HG03571 (cell line): ENCODE results near the gene CERKL.

Experiments
- ATAC-seq: cut with Tn5 transposase; IDR thresholded peaks from one replicate; pipeline ENCODE4 v1.9.1; 2021; ENCODE audit not compliant: unreplicated experiment

Gene CERKL

GRCh38 chr2:181526014-181526413 is 130.9 kb downstream of the CERKL start:
- ATAC-seq = no peak

GRCh38 chr2:181523756-181524155 is 133.1 kb downstream of the CERKL start:
- no peak for ATAC-seq

- no peak for ATAC-seq
Observed at GRCh38 chr2:181520253-181520652, 136.7 kb downstream of the CERKL start.

GRCh38 chr2:181517685-181518301 is 139.1 kb downstream of the CERKL start:
- no peak for ATAC-seq

GRCh38 chr2:181516992-181517391 is 139.9 kb downstream of the CERKL start:
- ATAC-seq = no peak

- no peak for ATAC-seq
Observed at GRCh38 chr2:181515719-181516118, 141.2 kb downstream of the CERKL start.

GRCh38 chr2:181500201-181500600 is 156.7 kb downstream of the CERKL start:
- no peak for ATAC-seq

GRCh38 chr2:181499231-181499630 is 157.7 kb downstream of the CERKL start:
- ATAC-seq = no peak
